Kidney epithelial cell (primary cell): ENCODE results near the gene KIF22. TPM values are rescaled to one million over a fixed set of nuclear protein-coding genes. Genes with fewer than 3 reads are reported as not detected.
"Not testable (repeated sequence)": the region's sequence is repeated elsewhere in the genome, so short reads cannot be mapped to it uniquely, and the experiment has no call there.

Source experiments
- DNase-seq: peaks from one replicate; pipeline ENCODE4 v3.0.0-alpha.2; 2010; ENCODE audit warnings: low read depth
- H3K27me3 ChIP-seq: 2 replicates; pipeline ENCODE4 v1.6.0; 2011; ENCODE audit warnings: low read length; ENCODE audit not compliant: control insufficient read depth, insufficient read depth
- H3K36me3 ChIP-seq: 2 replicates; pipeline ENCODE4 v1.5.1; 2011; ENCODE audit warnings: low read length; ENCODE audit not compliant: control insufficient read depth, insufficient read depth
- H3K4me3 ChIP-seq: 2 replicates; pipeline ENCODE4 v1.5.1; 2011; ENCODE audit warnings: low read depth, mild to moderate bottlenecking, control low read depth, low read length
- CTCF ChIP-seq: IDR thresholded peaks from 2 replicates; pipeline ENCODE4 v1.5.1; 2011; ENCODE audit warnings: mild to moderate bottlenecking, moderate library complexity, low read length, control low read depth, inconsistent platforms; ENCODE audit not compliant: insufficient read depth, poor library complexity, severe bottlenecking
- total RNA-seq: library from RNA; depleted of rRNA; stranded (reverse); fragments of >200 nt; gene quantifications from 2 replicates; pipeline ENCODE4 v1.2.3, GENCODE V29; 2015

Gene KIF22
- total RNA-seq, 1 donor from 2014 or later = 24.2 TPM

- no peaks in the 10 kb centered on the region for H3K36me3 ChIP-seq
- no peak overlapping the region for H3K4me3 ChIP-seq
- TF ChIP-seq CTCF = no peak
- DNase-seq = no peak
- peaks cover 2% of the 10 kb centered on the region for H3K27me3 ChIP-seq
Measured at GRCh38 chr16:29766571-29766970, 24.0 kb upstream of the KIF22 start.

GRCh38 chr16:29767062-29767461 is 23.5 kb upstream of the KIF22 start:
- Histone ChIP-seq H3K27me3 (peaks cover 2% of the 10 kb centered on the region), H3K36me3 (no peaks in the 10 kb centered on the region), H3K4me3 (no peak overlapping the region)
- no peak for DNase-seq
- no peak for TF ChIP-seq CTCF

- DNase-seq = no peak
- no peaks in the 10 kb centered on the region for H3K27me3 ChIP-seq
- no peaks in the 10 kb centered on the region for H3K36me3 ChIP-seq
- no peak for TF ChIP-seq CTCF
- no peak overlapping the region for H3K4me3 ChIP-seq
Measured at GRCh38 chr16:29769507-29769906, 21.0 kb upstream of the KIF22 start.

GRCh38 chr16:29770250-29770929 is 20.2 kb upstream of the KIF22 start:
- Histone ChIP-seq H3K36me3 (no peaks in the 10 kb centered on the region), H3K4me3 (no peak overlapping the region), H3K27me3 (no peaks in the 10 kb centered on the region)
- no peak for TF ChIP-seq CTCF
- no peak for DNase-seq

- not testable (repeated sequence) for H3K36me3 ChIP-seq, H3K4me3 ChIP-seq, DNase-seq, H3K27me3 ChIP-seq
Measured at GRCh38 chr16:29772330-29772729, 18.2 kb upstream of the KIF22 start.

GRCh38 chr16:29774730-29775129 is 15.8 kb upstream of the KIF22 start:
- DNase-seq = no peak
- Histone ChIP-seq H3K36me3 (no peaks in the 10 kb centered on the region), H3K27me3 (peaks cover 2% of the 10 kb centered on the region), H3K4me3 (no peak overlapping the region)
- no peak for TF ChIP-seq CTCF
